Aorta (tissue), 5 donors: ENCODE data around the gene TNP2. TPM values are rescaled to one million over a fixed set of nuclear protein-coding genes. Genes with fewer than 3 reads are reported as not detected.

Experiments used
- ATAC-seq: fragments of 200-7000 bp; cut with Tn5 transposase; one replicate; pipeline ENCODE4 v1.9.1; 2022; ENCODE audit warnings: moderate library complexity; ENCODE audit not compliant: low FRiP score
- DNase-seq, 2 donors: peaks; one replicate each; pipeline ENCODE4 v3.0.0-alpha.2; 2020
- H3K27ac ChIP-seq, 2 donors: one replicate each; pipeline ENCODE4 v1.5.1; 2013; ENCODE audit warnings: low read length in 2 of 2, mild to moderate bottlenecking in 2 of 2, moderate library complexity in 2 of 2, control low read depth in 1 of 2, inconsistent platforms in 1 of 2, low read depth in 1 of 2
- H3K27me3 ChIP-seq, 2 donors: one replicate each; pipeline ENCODE4 v1.6.1; 2013; ENCODE audit warnings: control low read depth in 1 of 2, low read length in 1 of 2, mild to moderate bottlenecking in 1 of 2, moderate library complexity in 1 of 2; ENCODE audit not compliant: insufficient read depth in 2 of 2, control insufficient read depth in 1 of 2
- H3K36me3 ChIP-seq, 2 donors: one replicate each; pipeline ENCODE4 v1.6.1; 2013; ENCODE audit warnings: control low read depth in 1 of 2, low read length in 1 of 2, mild to moderate bottlenecking in 1 of 2; ENCODE audit not compliant: insufficient read depth in 2 of 2, control insufficient read depth in 1 of 2
- H3K4me1 ChIP-seq, 2 donors: one replicate each; pipeline ENCODE4 v1.6.1; 2013; ENCODE audit warnings: low read length in 2 of 2, control low read depth in 1 of 2, mild to moderate bottlenecking in 1 of 2, moderate library complexity in 1 of 2; ENCODE audit not compliant: insufficient read depth in 2 of 2, control insufficient read depth in 1 of 2
- H3K4me3 ChIP-seq, 2 donors: one replicate each; pipeline ENCODE4 v1.5.1; 2013; ENCODE audit warnings: low read length in 2 of 2, control low read depth in 1 of 2, mild to moderate bottlenecking in 1 of 2
- H3K9me3 ChIP-seq: one replicate; pipeline ENCODE4 v1.6.1; 2013; ENCODE audit warnings: mild to moderate bottlenecking, low read length; ENCODE audit not compliant: control insufficient read depth
- WGBS, 2 donors: extraction: QIAGEN DNeasy Blood & Tissue Kit; methylation state at CpG; one replicate each; pipeline ENCODE4 v1.1.7; 2013; 5-methylcytosine and 5-hydroxymethylcytosine counted together
- intact Hi-C, 2 donors: fragments of 100-400 bp; cut with DNase I; formaldehyde crosslinking; loops; one replicate each; pipeline versions ENCODE4 v1.14.2 to v1.15.0; 2022
- polyA plus RNA-seq, 2 donors: library from polyadenylated mRNA; stranded (reverse); fragments of 200-250 nt; gene quantifications; one replicate each; pipeline ENCODE4 v1.2.3, GENCODE V29; 2013
- total RNA-seq, 2 donors: library from RNA; stranded (reverse); fragmentation: NEBNext Ultra II Directional; extraction: Animal tissue kit (Norgen Biotek cat#: 25700); gene quantifications; one replicate each; pipeline ENCODE4 v1.2.1, GENCODE V29; 2021
- donor health status: healthy with polysubstance abuse.
- donor health status: Bipolar disorder and iron deficiency.
- donor health status: DM: no; HTN: no; CAD: no.
- donor health status: DM: no; HTN: no; CAD: no.
- donor health status: DM: yes; HTN: yes; CAD: no.

Gene TNP2
- total and polyA plus RNA-seq, 4 donors = not detected

DNA sequence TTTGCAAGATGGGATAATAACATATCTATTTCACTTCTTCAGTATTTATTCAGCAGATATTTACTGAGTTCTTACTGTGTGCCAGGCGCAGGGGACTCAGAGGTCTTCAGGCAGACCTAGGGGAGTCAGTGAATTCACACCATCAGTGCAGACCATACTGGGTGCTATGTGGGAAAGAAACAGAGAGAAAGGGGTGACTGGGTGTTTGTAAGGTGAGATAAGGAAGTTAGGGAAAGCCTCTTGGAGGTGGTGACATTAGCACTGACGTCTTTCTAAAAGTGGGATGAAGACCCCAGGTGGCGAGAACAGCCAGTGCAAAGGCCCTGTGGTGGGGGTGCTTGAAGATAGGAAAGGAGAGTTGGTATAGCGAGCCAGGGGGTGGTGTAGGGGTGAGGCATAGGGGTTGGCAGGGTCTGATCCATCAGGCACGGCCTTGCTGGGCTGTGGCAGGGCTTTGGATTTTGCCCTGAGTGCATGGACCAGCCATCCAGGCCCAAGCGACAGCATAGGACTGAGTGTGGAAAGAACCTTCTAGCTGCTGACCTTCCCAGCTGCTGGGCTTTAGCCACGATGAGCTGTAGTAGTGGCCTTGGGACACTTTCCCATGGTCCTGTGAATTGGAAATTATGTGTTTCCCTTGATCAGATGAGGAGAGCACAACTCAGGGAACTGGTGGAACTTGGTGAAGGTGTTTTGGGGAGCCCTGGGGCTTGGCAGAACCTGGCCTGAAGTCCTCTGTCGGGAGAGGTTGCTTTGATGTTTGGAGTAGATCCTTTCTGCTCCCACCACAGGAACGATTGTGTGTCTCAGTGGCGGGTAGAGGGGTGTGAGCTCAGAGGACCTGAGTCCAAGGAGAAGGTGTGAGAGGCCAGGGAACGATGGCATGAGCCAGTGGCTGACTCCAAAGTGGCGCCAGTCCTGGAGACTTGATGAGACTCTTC, 9.2 kb downstream of the TNP2 start:
- intact Hi-C loops = loop anchor here (5.0 to 10.0 kb wide), 2 partner anchors 97 to 155 kb away; no protein-coding TSS in a partner anchor
- no peak overlapping the region for H3K4me3 ChIP-seq
- no peak for ATAC-seq
- no peak overlapping the region for H3K27ac ChIP-seq
- H3K9me3 ChIP-seq = no peaks in the 10 kb centered on the region
- H3K36me3 ChIP-seq = no peaks in the 10 kb centered on the region
- 87 to 89% methylated on average over 12 of the region's 12 CpGs for WGBS, 2 donors
- H3K4me1 ChIP-seq = no peaks in the 10 kb centered on the region
- DNase-seq = no peak
- H3K27me3 ChIP-seq = no peaks in the 10 kb centered on the region

- ATAC-seq (no peak), DNase-seq (peak in 1 of 2 donors; percentile 65)
- WGBS, 2 donors = 20 to 21% methylated on average over 15 of the region's 15 CpGs
- Histone ChIP-seq H3K27ac (peak overlapping the region in 1 of 2 donors; percentile 25), H3K27me3 (no peaks in the 10 kb centered on the region), H3K36me3 (no peaks in the 10 kb centered on the region), H3K9me3 (no peaks in the 10 kb centered on the region), H3K4me1 (no peaks in the 10 kb centered on the region), H3K4me3 (no peak overlapping the region)
- intact Hi-C loops = loop anchor here (5.0 to 10.0 kb wide), 2 partner anchors 98 to 154 kb away; no protein-coding TSS in a partner anchor
Measured at GRCh38 chr16:11258553-11259492, 10.3 kb downstream of the TNP2 start.

DNA sequence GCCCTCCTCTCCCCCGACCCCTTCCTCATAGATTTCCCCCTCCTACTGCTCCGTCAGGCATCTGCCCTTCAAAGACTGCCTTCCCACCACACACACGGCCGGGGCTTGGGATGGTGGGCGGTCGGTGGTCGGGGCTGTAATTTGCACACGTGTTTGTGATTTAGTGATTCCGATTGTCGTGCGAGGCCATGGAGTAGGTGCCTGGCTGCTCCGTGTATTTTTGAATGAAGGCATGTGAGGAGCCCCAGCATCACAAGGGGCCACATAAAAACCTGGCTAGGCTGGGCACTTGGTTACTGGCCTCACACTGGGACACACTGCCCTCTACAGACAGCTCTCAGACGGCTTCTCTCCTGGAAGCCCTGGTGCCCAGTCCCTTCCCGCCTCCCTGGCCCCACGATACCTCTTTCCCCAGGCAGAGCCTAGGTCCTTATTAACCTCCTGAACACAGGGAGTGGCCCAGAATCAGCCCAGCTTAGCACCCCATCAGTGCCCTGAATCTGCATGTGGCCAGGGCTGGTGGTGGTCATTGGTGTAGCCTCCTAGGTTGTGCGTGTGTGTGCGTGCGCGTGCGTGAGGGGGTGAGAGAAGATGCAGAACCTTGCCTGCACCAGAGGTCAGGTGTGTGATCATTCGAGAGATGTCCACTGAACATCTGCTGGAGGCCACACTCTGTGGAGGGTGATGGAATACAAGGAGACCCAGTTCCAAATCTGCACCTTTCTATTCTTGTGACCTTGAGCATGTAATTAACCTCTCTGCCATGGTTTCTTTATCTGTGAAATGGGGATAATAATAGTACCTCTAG, 11.8 kb downstream of the TNP2 start:
- no peaks in the 10 kb centered on the region for H3K9me3 ChIP-seq
- DNase-seq (peak; percentile 87 to 89), ATAC-seq (peak; percentile 84)
- no peaks in the 10 kb centered on the region for H3K27me3 ChIP-seq
- no peaks in the 10 kb centered on the region for H3K4me1 ChIP-seq
- intact Hi-C loops = loop anchor here (2.0 to 10.0 kb wide), 3 partner anchors 100 to 287 kb away; no protein-coding TSS in a partner anchor
- H3K36me3 ChIP-seq = no peaks in the 10 kb centered on the region
- no peak overlapping the region for H3K27ac ChIP-seq
- 24 to 28% methylated on average over 21 of the region's 21 CpGs for WGBS, 2 donors
- no peak overlapping the region for H3K4me3 ChIP-seq

- Histone ChIP-seq H3K27me3 (no peaks in the 10 kb centered on the region), H3K36me3 (no peaks in the 10 kb centered on the region), H3K9me3 (no peaks in the 10 kb centered on the region), H3K4me1 (no peaks in the 10 kb centered on the region), H3K4me3 (peak overlapping the region; percentile 81 to 83), H3K27ac (peak overlapping the region; percentile 81 to 93)
- ATAC-seq (peak; percentile 63), DNase-seq (peak; percentile 84 to 89)
- intact Hi-C loops = loop anchor here (1.0 to 10.0 kb wide), 4 partner anchors 101 to 286 kb away; no protein-coding TSS in a partner anchor
- 1 to 2% methylated on average over 32 of the region's 32 CpGs for WGBS, 2 donors
Measured at GRCh38 chr16:11256661-11257130, 12.4 kb downstream of the TNP2 start.

DNA sequence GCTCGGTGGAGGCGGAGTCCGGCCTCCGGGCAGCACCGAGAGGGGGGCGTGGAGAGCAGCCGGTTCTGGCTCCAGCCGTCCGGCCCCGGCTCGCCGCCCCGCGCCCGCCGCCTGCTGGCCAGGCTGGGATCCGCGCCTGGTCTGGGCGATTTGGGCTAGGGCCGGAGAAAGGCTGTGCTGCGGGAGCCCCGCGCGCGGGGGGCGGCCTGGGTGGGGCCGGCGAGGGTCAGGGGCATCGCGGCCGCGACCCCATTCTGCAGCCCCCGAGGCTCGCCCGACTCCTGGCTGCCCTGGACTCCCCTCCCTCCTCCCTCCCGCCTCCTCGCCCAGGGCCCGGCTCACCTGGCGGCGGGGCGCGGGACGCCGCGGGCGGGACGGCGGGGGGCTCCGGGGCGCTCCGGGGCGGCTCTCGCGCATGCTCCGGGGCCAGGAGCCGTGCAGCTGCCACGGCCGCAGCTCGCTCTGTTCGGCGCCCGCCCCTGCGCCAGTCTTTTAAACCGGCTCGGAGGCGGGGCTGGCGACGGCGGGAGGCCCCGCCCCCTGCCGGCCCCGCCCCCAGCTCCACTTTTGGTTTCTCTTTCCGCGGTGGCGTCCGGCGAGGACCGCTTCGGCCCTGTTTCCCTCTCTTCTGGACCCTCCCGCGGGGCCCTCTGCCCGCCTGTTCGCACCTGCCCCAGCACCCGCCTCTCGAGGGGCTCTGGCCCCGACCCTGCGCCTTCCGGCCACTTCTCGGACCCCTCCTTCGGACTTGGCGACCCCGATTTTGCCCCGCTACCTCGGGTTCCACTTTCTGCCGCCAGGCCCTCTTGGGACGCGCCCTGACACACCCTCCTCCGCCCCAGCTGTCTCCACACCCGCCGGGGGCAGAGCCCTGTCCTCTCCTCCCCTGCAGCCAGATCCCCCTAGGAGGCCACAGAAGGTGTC, 13.1 kb downstream of the TNP2 start, which contains the start of gene SOCS1:
TSS of gene SOCS1 (minus strand) at position 468 of the 924 bp plus-strand sequence. CDS start 726 bp downstream, outside the sequence.
- Histone ChIP-seq H3K36me3 (no peaks in the 10 kb centered on the region), H3K4me1 (no peaks in the 10 kb centered on the region), H3K4me3 (peak within 1 kb of the TSS; percentile 81 to 91), H3K9me3 (no peaks in the 10 kb centered on the region), H3K27ac (peak within 1 kb of the TSS; percentile 81 to 93), H3K27me3 (no peaks in the 10 kb centered on the region)
- DNase-seq = peak; percentile 88 to 94
- intact Hi-C loops = loop anchor here (1.0 to 10.0 kb wide), 4 partner anchors 101 to 285 kb away; no protein-coding TSS in a partner anchor
- 0% methylated on average over 38 to 100 of the region's 100 CpGs for WGBS, 2 donors
- peak; percentile 90 for ATAC-seq

GRCh38 chr16:11254913-11255736, 14.0 kb downstream of the TNP2 start:
- ATAC-seq = no peak
- Histone ChIP-seq H3K4me1 (no peaks in the 10 kb centered on the region), H3K4me3 (peak overlapping the region; percentile 32 to 91), H3K9me3 (no peaks in the 10 kb centered on the region), H3K27me3 (no peaks in the 10 kb centered on the region), H3K36me3 (no peaks in the 10 kb centered on the region), H3K27ac (no peak overlapping the region)
- DNase-seq = peak; percentile 64 to 84
- WGBS, 2 donors = 1% methylated on average over 95 to 105 of the region's 105 CpGs
- intact Hi-C loops = loop anchor here (5.0 to 10.0 kb wide), 2 partner anchors 102 to 150 kb away; no protein-coding TSS in a partner anchor
